ENCODE data around the gene WIPF3. TPM values are rescaled to one million over a fixed set of nuclear protein-coding genes. Genes with fewer than 3 reads are reported as not detected.

The WIPF3 gene
- total and polyA plus RNA-seq, 2 donors from 2014 or later: 3.8 to 4.5 TPM

DNA sequence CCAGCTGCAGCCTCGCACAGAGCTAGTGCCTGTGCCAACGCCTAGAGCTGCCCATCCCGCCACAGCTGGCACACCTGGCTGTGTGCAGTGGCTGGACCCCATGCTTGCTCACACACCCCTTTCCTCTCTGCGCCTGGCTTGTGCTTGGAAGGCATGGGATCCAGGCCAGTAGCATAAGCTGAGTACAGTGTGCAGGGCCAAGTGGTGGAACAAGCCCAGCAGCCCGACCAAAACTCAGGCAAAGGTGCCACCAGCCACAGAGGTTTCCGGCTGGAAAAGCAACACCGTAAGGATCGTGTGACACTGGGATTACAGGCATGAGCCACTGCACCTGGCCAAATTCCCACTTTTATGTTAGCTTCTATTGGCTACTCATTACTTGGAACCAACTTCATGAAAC lies 144.9 kb downstream of the WIPF3 start:
- Histone ChIP-seq H3K4me1 (ENCODE audit: control insufficient read depth in 2 of 3, insufficient read depth in 2 of 3, low read depth in 1 of 3, low read length in 3 of 3) (no peaks in the 10 kb centered on the region), H3K9me3 (ENCODE audit: control insufficient read depth in 2 of 3, insufficient read depth in 1 of 3, low read length in 3 of 3) (no peaks in the 10 kb centered on the region), H3K36me3 (ENCODE audit: control insufficient read depth in 2 of 3, insufficient read depth in 3 of 3, low read length in 3 of 3) (peaks cover 0 to 2% (median 0%) of the 10 kb centered on the region in 3 donors), H3K27me3 (ENCODE audit: control insufficient read depth, insufficient read depth, low read length) (no peaks in the 10 kb centered on the region), H3K4me3 (ENCODE audit: low read length in 3 of 3) (no peak overlapping the region), H3K27ac (ENCODE audit: low read depth in 2 of 2, low read length in 2 of 2) (no peak overlapping the region), H3K9ac (ENCODE audit: low read length in 3 of 3) (no peak overlapping the region)
- DNase-seq (no peak), FAIRE-seq (no peak)
- TF ChIP-seq, protein P1, sequence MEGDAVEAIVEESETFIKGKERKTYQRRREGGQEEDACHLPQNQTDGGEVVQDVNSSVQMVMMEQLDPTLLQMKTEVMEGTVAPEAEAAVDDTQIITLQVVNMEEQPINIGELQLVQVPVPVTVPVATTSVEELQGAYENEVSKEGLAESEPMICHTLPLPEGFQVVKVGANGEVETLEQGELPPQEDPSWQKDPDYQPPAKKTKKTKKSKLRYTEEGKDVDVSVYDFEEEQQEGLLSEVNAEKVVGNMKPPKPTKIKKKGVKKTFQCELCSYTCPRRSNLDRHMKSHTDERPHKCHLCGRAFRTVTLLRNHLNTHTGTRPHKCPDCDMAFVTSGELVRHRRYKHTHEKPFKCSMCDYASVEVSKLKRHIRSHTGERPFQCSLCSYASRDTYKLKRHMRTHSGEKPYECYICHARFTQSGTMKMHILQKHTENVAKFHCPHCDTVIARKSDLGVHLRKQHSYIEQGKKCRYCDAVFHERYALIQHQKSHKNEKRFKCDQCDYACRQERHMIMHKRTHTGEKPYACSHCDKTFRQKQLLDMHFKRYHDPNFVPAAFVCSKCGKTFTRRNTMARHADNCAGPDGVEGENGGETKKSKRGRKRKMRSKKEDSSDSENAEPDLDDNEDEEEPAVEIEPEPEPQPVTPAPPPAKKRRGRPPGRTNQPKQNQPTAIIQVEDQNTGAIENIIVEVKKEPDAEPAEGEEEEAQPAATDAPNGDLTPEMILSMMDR (IDR thresholded peaks at IDR 0.05; ENCODE audit: borderline replicate concordance, extremely low read depth, insufficient read depth): no peak
- intact Hi-C loops (cut with DNase I): no loop called here

DNA sequence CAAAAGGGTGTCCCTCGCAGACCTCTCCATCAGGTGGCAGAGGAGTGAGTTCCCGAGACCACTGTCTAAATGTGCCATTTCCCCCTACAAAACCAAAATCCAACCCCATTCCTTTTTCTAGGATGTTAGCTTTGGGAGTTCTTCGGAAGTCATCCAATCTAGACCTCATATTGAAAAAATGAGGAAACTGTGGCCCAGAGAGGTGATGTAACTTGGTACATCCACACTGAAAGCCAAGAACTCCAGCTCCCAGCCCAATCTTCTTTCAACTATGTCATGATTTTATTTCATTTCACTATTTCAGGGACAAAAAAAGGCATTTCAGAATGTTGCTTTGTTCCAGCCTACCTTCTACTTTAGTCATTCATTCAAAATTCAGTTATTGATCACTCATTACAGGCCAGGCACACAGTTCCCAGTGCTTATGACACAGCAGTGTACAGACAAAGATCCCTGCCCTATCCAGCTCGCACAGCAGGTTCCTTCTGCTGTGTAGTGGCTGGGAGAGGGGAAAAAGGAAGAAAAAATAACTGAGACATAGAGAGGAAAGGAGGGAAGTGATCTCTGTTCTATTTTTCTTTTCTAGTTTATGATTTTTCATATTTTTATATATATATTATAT lies 147.5 kb downstream of the WIPF3 start:
- H3K9ac ChIP-seq (ENCODE audit: low read length in 3 of 3): no peak overlapping the region
- intact Hi-C loops (cut with DNase I): no loop called here
- TF ChIP-seq, protein P1 (IDR thresholded peaks at IDR 0.05; ENCODE audit: borderline replicate concordance, extremely low read depth, insufficient read depth): no peak
- no peak overlapping the region for H3K4me3 ChIP-seq (ENCODE audit: low read length in 3 of 3)
- no peaks in the 10 kb centered on the region for H3K4me1 ChIP-seq (ENCODE audit: control insufficient read depth in 2 of 3, insufficient read depth in 2 of 3, low read depth in 1 of 3, low read length in 3 of 3)
- peaks cover 0 to 2% (median 0%) of the 10 kb centered on the region in 3 donors for H3K36me3 ChIP-seq (ENCODE audit: control insufficient read depth in 2 of 3, insufficient read depth in 3 of 3, low read length in 3 of 3)
- no peak for FAIRE-seq
- H3K27ac ChIP-seq (ENCODE audit: low read depth in 2 of 2, low read length in 2 of 2): no peak overlapping the region
- DNase-seq: no peak
- no peaks in the 10 kb centered on the region for H3K27me3 ChIP-seq (ENCODE audit: control insufficient read depth, insufficient read depth, low read length)
- H3K9me3 ChIP-seq (ENCODE audit: control insufficient read depth in 2 of 3, insufficient read depth in 1 of 3, low read length in 3 of 3): no peaks in the 10 kb centered on the region

DNA sequence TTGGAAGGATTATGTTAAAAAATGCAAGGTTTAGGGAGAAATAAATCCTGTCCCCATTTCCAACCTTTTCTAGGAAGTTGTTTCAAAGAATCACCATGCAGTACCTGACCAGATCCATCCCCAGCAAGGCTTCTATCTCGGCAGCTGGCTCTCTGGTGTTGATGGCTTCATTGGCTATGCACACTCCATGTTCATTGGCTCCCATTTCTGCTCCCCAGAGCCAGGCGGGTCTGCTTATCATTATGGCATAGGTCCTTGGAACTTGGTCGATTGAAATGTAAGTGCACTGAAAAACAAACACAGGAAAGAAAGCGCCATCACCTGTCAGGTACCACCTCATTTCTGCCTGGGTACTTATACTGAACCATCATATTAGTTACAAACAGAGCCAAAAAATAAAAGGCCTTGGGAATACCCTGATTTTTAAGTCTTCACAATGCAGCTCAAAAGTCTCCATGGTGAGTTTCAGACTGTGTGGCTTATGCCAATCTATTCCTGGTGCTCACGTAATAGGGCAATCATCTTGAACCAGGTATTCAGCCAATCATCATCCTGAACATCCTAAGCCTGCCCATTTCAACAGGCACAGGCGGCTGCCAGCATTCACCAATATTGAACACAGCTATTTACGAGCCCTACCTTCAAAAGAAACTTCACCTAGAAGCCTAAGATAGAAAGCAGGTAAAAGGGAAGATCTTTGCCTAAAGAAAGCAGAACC lies 148.9 kb downstream of the WIPF3 start:
- H3K36me3 ChIP-seq (ENCODE audit: control insufficient read depth in 2 of 3, insufficient read depth in 3 of 3, low read length in 3 of 3): peaks cover 0 to 2% (median 0%) of the 10 kb centered on the region in 3 donors
- no peaks in the 10 kb centered on the region for H3K4me1 ChIP-seq (ENCODE audit: control insufficient read depth in 2 of 3, insufficient read depth in 2 of 3, low read depth in 1 of 3, low read length in 3 of 3)
- H3K4me3 ChIP-seq (ENCODE audit: low read length in 3 of 3): no peak overlapping the region
- intact Hi-C loops (cut with DNase I): no loop called here
- TF ChIP-seq, protein P1 (IDR thresholded peaks at IDR 0.05; ENCODE audit: borderline replicate concordance, extremely low read depth, insufficient read depth): no peak
- no peak overlapping the region for H3K27ac ChIP-seq (ENCODE audit: low read depth in 2 of 2, low read length in 2 of 2)
- FAIRE-seq (no peak), DNase-seq (no peak)
- no peaks in the 10 kb centered on the region for H3K27me3 ChIP-seq (ENCODE audit: control insufficient read depth, insufficient read depth, low read length)
- H3K9me3 ChIP-seq (ENCODE audit: control insufficient read depth in 2 of 3, insufficient read depth in 1 of 3, low read length in 3 of 3): no peaks in the 10 kb centered on the region
- no peak overlapping the region for H3K9ac ChIP-seq (ENCODE audit: low read length in 3 of 3)
